HG02943 (cell line): ENCODE data around the gene NTN1.

Experiments used
- ATAC-seq: cut with Tn5 transposase; IDR thresholded peaks from one replicate; pipeline ENCODE4 v1.9.1; 2021; ENCODE audit warnings: mild to moderate bottlenecking, low read depth, moderate library complexity; ENCODE audit not compliant: unreplicated experiment

The NTN1 gene

GRCh38 chr17:9226794-9227135 is 205.5 kb downstream of the NTN1 start:
- no peak for ATAC-seq

GRCh38 chr17:9227819-9228407 is 206.6 kb downstream of the NTN1 start:
- ATAC-seq: no peak

- ATAC-seq: no peak
Measured at GRCh38 chr17:9228408-9229159, 207.3 kb downstream of the NTN1 start.

- ATAC-seq: no peak
Measured at GRCh38 chr17:9229160-9229825, 208.0 kb downstream of the NTN1 start.

GRCh38 chr17:9229826-9230201 is 208.5 kb downstream of the NTN1 start:
- no peak for ATAC-seq

GRCh38 chr17:9230346-9230745 is 209.0 kb downstream of the NTN1 start:
- ATAC-seq: no peak

DNA sequence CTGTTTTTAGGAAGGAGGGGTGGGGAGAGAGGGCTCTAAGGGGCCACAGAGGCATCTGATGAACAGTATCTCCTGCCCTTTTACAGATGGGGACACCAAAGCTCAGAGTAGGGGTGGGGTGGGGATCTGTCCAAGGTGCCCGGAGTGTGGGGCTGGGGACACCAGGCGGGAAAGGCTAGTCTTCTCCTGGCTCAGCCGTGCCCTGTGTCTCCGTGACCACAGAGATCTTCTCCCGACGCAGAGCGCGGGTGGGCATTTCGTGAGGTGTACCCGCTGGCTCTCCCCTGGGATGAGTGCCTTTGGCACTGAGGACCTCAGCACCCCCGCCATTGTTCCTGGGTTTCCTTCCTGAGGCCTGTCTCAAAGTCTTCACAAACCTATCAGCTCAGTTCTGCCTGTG is 209.6 kb downstream of the NTN1 start:
- no peak for ATAC-seq

GRCh38 chr17:9231449-9232154 is 210.3 kb downstream of the NTN1 start:
- no peak for ATAC-seq

DNA sequence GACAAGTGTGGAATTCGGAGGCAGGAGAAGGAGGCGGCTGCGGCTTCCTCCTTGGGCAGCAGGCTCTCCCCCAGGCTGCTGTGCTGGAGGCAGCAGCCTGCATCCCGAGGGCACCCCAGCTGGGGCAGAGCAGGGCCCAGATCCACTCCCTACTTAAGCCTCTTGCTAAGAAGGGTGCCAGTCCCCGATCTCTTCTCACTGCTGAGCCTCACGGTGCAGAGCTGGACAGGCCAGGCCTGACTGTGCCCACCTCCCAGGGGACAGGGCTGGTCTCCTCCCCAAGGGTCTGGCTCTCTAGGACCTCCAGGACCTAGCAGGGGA is 210.8 kb downstream of the NTN1 start:
- ATAC-seq: no peak

DNA sequence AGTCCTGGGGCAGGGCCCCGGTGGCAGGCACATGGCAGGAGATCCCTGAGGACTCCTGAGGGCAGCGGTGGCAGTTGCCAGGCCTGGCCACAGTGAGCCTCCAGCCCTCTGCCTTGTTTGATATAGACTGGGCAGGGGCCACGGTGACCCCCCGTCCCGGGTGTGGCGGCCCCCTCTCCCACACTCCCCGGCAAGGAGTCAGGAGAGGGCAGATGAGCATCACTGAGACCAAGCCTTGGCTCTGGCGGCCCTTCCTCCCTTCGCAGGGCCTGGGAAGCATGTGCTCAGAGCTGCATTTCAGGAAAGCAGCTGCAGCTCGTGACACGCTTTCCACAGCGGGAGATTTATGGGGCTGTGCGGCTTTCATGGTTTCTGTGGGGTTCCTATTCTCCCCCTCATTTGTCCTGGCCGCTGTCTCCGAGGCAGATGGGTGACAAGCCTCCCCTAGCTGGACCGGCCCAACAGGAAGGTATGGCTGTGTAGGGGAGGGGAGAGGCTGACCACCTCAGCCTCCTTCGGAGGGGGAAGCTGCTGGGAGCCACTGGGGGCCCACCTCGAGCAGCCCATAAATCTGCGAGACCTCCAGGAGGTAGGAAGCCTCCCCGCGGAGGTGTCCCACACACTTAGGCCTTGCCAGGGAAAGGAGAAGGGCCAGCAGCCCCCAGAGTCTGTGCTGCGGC is 211.4 kb downstream of the NTN1 start:
- ATAC-seq: no peak

DNA sequence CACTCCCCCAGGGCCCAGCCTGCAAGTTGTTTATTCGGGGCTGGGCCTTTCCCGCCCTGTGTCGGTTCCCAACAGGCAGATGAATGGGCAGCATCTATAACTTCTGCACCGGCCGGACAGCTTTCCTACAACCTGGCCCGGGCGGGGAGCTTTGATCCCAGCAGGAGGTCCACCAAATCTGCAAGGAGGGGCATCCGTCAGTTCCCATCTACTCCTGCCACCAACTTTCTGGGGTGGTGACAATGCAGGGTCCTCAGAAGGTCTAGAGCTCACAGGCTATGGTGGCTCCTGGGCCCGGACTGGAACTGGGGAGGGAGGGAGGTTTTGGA is 211.9 kb downstream of the NTN1 start:
- no peak for ATAC-seq

DNA sequence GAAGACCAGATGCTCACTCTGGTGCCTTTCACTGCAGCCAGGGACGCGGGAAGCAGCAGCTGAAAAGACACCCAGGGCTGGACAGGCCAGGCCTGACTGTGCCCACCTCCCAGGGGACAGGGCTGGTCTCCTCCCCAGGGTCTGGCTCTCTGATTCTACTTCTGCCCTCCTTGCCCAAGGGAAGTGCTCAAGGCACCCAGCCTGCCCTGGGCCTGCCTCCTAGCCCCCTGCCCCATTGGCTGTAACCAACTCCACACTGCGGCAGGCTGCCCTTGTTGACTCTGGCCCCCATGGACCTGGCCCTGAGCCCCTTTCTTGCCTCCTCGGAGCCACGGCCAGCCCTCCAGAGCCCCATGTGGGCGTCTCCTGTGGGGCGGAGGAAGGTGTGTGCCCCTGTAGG is 212.5 kb downstream of the NTN1 start:
- ATAC-seq: no peak

GRCh38 chr17:9234389-9234945 is 213.2 kb downstream of the NTN1 start:
- no peak for ATAC-seq

DNA sequence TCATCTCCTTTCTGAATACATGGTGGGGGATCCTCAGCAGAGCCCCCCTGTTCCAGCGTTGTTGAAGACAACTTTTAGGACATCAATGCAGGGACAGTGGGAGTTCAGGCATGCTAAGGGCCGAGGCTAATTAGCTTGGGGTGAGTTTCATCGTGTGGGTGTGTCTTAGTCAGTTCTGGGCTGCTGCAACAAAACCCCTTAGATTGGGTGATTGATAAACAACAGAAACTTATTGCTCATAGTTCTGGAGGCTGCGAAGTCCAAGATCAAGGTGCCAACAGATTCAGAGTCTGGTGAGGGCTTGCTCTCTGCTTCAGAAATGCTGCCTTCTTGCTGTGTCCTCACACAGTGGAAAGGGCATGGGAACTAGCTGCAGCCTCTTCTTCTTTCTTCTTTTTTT is 214.0 kb downstream of the NTN1 start:
- ATAC-seq: no peak

- no peak for ATAC-seq
Measured at GRCh38 chr17:9236286-9237052, 215.2 kb downstream of the NTN1 start.

GRCh38 chr17:9237053-9237410 is 215.7 kb downstream of the NTN1 start:
- no peak for ATAC-seq

GRCh38 chr17:9237661-9238301 is 216.5 kb downstream of the NTN1 start:
- no peak for ATAC-seq

- no peak for ATAC-seq
Measured at GRCh38 chr17:9238340-9239245, 217.3 kb downstream of the NTN1 start.
